ENCODE data around the gene FSTL3.

FSTL3 gene

DNA sequence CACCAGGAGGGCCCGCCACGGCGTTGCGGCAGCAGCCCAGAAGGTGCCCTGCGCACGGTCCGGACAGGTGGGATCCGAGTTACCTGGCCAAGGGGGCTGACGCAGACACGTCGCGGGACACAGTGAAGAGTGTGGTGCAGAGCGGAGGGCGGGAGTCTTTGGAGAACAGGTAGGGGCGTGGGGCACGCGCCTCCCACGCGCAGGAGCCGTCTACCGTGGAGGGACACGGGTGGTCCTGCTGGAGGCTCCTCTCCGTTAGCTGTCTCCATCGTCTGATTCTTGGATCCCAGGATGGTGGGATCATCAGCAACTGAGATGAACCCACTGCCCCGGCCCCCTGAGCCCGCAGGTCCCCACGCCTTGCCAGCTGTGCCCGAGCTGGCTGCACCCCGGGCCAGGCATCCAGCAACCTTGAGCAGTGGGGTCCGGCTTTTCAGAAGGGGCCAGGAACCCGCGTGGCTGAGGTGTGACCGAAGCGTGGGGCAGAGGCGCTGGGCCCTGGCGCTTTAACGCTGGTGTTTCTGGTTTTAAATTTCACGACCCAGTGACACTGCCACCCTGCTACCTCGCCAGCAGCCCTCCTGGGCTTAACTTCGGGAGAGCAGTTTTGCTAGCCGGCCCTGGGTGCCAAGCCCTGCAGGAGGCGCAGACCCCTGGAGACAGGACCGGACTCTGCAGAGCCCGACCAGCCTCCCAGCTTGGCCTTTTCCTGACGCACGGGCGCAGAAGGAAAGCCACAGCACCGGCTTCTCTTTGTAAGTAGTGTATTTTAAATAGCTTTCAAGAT is 29.2 kb upstream of the FSTL3 start:
- DNase-seq (ENCODE audit: extremely low spot score): no peak
- TF ChIP-seq, protein P1, sequence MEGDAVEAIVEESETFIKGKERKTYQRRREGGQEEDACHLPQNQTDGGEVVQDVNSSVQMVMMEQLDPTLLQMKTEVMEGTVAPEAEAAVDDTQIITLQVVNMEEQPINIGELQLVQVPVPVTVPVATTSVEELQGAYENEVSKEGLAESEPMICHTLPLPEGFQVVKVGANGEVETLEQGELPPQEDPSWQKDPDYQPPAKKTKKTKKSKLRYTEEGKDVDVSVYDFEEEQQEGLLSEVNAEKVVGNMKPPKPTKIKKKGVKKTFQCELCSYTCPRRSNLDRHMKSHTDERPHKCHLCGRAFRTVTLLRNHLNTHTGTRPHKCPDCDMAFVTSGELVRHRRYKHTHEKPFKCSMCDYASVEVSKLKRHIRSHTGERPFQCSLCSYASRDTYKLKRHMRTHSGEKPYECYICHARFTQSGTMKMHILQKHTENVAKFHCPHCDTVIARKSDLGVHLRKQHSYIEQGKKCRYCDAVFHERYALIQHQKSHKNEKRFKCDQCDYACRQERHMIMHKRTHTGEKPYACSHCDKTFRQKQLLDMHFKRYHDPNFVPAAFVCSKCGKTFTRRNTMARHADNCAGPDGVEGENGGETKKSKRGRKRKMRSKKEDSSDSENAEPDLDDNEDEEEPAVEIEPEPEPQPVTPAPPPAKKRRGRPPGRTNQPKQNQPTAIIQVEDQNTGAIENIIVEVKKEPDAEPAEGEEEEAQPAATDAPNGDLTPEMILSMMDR (IDR thresholded peaks at IDR 0.05; ENCODE audit: control extremely low read depth, extremely low read depth, low read depth, missing control alignments): no peak
- CTCF ChIA-PET: interaction anchor here (2.0 kb wide), 1 partner anchor 13 kb away, joined by 4 read pairs; no protein-coding TSS in a partner anchor
- POLR2A ChIA-PET: no interaction called here

DNA sequence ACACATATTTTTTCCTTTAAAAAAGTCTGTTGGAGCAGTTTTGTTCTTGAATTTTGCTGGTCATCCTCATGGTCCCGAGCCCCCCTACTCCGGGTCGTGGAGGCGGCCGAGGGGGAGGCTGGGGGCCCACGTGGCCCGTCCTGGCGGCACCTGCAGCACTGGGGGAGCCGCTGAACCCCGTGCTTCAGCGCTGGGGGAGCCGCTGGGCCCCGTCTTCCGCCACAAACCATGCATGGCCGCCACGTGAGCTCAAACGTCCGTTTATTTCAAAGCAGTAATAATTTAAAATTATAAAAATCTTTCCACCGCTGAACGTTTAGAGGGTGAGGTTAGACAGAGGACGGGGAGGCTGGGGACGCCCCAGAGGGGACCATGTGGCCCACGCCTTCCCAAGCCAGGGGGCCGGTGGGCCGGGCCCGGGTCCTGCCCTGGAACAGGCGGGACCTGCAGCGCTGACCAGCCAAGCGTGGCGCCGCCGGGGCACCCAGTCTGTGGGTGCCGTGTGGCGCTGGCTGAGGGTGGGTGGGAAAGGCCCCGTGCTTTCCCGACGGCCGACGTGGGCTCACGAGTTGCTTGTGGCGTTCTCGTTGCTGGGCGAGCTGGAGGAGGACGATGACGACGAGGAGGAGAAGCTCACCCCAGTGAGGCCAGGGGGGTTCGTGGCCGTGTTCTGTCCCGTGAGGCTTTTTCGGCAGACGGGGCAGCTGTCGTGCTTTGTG is 28.5 kb upstream of the FSTL3 start:
- CTCF ChIA-PET: interaction anchor here (2.0 kb wide), 1 partner anchor 13 kb away, joined by 4 read pairs; no protein-coding TSS in a partner anchor
- POLR2A ChIA-PET: no interaction called here
- TF ChIP-seq, protein P1 (IDR thresholded peaks at IDR 0.05; ENCODE audit: control extremely low read depth, extremely low read depth, low read depth, missing control alignments): no peak
- no peak for DNase-seq (ENCODE audit: extremely low spot score)

DNA sequence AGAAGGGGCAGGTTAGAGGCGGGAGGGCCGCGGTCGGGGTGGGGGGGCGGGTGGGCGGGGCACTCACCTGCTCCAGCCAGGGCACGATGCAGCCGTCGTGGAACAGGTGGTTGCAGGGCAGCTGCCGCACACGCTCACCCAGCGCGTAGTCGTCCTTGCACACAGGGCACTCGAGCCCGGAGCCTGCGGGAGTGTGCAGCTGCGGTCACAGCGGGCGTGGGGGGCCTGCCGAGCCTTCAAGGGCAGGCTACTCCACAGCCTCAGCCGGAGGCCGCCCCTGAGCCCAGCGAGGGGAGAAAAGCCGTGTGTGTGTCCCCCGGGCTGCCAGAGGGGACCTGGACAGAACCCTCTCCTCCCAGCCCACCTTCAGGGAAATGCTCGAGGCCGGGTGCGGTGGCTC is 27.9 kb upstream of the FSTL3 start:
- CTCF ChIA-PET: interaction anchor here (2.0 kb wide), 1 partner anchor 12 kb away, joined by 4 read pairs; no protein-coding TSS in a partner anchor
- POLR2A ChIA-PET: no interaction called here

DNA sequence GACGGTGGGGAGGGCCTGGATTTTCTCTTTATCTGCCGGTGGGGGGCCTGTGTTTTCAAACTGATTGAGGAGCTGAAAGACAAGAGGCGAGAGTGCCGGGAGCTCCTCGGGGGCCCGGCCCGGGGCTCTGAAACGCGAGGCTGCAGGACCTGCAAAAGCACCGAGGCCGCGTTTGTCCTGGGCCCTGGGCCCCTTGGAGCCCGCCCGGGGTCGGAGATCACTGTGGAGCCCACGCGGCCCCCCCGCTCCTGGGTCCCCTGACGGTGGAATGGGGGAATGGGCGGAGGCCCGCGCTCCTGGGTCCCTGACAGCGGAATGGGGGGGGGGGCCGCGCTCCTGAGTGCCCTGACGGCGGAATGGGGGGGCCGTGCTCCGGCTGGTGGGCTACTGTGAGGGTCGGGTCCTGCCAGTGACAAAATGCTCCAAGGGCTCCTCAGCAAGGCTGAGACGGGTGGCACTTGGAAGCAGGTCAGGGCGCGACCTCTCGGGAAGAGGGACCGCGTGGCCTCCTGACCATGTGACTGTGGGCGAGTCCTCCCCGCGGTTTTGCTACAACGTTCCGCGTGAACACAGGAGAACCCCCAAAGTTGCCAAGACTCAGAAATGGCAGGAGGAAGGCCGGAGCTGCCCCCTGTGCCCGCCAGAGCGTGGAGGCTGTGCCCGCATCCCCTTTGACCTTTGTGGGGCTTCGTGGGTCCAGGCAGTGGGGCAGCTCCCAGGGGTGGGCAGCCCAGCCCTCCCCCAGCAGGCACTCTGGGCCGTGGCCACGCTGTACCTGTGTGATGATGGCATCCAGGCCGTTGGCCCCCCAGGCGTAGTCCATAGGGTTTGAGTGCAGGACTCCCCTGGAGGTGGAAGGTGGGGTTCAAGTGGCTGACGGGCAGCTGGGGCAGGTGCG is 27.0 kb upstream of the FSTL3 start:
- TF ChIP-seq, protein P1 (IDR thresholded peaks at IDR 0.05; ENCODE audit: control extremely low read depth, extremely low read depth, low read depth, missing control alignments): no peak
- CTCF ChIA-PET: interaction anchor here (2.0 kb wide), 1 partner anchor 11 kb away, joined by 4 read pairs; no protein-coding TSS in a partner anchor
- no peak for DNase-seq (ENCODE audit: extremely low spot score)
- POLR2A ChIA-PET: no interaction called here

More for the DNA sequence above, 27.9 kb upstream of the FSTL3 start:
- TF ChIP-seq, protein P1 (IDR thresholded peaks at IDR 0.05; ENCODE audit: control extremely low read depth, extremely low read depth, low read depth, missing control alignments): no peak
- DNase-seq (ENCODE audit: extremely low spot score): no peak

DNA sequence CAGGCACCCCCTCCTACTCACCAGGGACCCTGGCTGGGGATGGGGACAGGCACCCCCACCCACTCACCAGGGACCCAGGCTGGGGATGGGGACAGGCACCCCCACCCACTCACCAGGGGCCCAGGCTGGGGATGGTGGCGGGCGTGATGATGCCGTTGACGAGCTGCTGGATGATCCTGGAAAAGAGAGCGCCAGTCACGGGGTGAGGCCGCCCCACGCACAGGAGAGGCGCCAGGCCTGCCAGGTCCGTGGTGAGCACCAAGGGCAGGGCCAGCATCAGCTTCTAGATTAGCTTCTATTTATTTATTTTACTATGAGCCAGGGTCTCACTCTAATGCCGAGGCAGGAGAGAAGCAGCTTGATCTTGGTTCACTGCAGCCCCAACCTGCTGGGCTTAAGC is 26.1 kb upstream of the FSTL3 start:
- POLR2A ChIA-PET: interaction anchor here (0.6 to 0.7 kb wide), 2 partner anchors 16 to 103 kb away, joined by 3 to 8 read pairs; no protein-coding TSS in a partner anchor
- no peak for DNase-seq (ENCODE audit: extremely low spot score)
- CTCF ChIA-PET: interaction anchor here (1.0 kb wide), 1 partner anchor 11 kb away, joined by 3 read pairs; no protein-coding TSS in a partner anchor
- TF ChIP-seq, protein P1 (IDR thresholded peaks at IDR 0.05; ENCODE audit: control extremely low read depth, extremely low read depth, low read depth, missing control alignments): no peak
